LNCaP clone FGC (cell line): ENCODE measurements around the gene SSBP4.

Experiments used
- DNase-seq: peaks from one replicate; pipeline ENCODE4 v3.0.0-alpha.2; 2011; ENCODE audit warnings: low read depth
- H3K4me3 ChIP-seq: 2 replicates; pipeline ENCODE4 v1.5.1; 2011; ENCODE audit warnings: mild to moderate bottlenecking, low read depth, low read length, control low read depth
- CTCF ChIP-seq: IDR thresholded peaks from 2 replicates; pipeline ENCODE4 v1.5.1; 2012; ENCODE audit warnings: mild to moderate bottlenecking; ENCODE audit not compliant: control insufficient read depth, insufficient read depth; ENCODE audit errors: extremely low read depth

Gene SSBP4

GRCh38 chr19:18473706-18474087 is 54.5 kb downstream of the SSBP4 start:
- TF ChIP-seq CTCF, result no peak
- DNase-seq, result no peak
- H3K4me3 ChIP-seq, result no peak overlapping the region

GRCh38 chr19:18474366-18474887 is 55.2 kb downstream of the SSBP4 start:
- no peak overlapping the region for H3K4me3 ChIP-seq
- no peak for TF ChIP-seq CTCF
- no peak for DNase-seq

GRCh38 chr19:18475004-18475453 is 55.8 kb downstream of the SSBP4 start:
- no peak for TF ChIP-seq CTCF
- no peak for DNase-seq
- H3K4me3 ChIP-seq, result no peak overlapping the region

GRCh38 chr19:18475762-18476331 is 56.6 kb downstream of the SSBP4 start:
- TF ChIP-seq CTCF, result no peak
- H3K4me3 ChIP-seq, result no peak overlapping the region
- DNase-seq, result no peak

- H3K4me3 ChIP-seq, result no peak overlapping the region
- no peak for DNase-seq
- TF ChIP-seq CTCF, result no peak
These were observed 57.4 kb downstream of the SSBP4 start for GRCh38 chr19:18476507-18477041.

- TF ChIP-seq CTCF, result 0 out of 2 replicates have a peak, but pooled peaks have one; percentile 4
- H3K4me3 ChIP-seq, result no peak overlapping the region
- no peak for DNase-seq
These were observed 58.0 kb downstream of the SSBP4 start for GRCh38 chr19:18477042-18477779.
